NOMO-1 treated with DMSO at 0.1 percent for 48 hours (cell line): Measurements from ENCODE around the gene RBM19.

ENCODE experiments used
- DNase-seq: peaks from one replicate; lab custom pipeline; 2025; ENCODE audit not compliant: unreplicated experiment; lab: John Stamatoyannopoulos, UW

RBM19 gene

DNA sequence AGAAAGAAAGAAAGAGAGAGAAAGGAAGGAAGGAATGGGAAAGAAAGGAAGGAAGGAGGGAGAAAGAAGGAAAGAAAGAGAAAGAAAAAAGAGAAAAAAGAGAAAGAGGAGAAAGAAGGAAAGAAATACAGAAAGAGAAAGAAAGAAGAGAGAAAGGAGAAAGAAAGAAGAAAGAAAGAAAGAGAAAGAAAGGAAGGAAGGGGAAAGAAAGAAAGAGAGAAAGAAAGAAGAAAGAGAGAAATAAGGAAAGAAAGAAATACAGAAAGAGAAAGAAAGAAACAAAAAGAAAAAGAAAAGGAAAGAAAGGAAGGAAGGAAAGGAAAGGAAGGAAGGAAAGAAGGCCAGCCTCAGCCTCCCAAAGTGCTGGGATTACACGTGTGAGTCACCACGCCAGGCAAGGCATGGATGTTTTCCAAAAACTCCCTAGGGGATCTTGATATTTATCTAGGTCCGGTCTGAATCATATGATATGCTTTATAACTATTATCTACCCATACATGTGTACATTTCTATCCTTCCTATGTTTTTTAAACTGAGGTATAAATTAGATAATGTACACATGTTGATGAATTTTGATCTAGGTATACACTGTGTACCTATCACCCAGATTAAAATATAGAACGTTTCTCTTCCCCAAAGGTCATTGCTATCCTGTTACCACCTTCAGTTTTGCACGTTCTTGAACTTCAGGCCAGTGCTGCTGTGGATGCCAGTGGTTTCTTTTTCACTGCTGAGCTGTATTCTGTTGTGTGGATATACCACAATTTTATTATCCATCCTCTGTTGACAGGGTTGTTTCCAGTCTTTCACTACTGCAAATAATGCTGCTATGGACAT, 177.9 kb downstream of the RBM19 start:
- no peak for DNase-seq

- DNase-seq = no peak
These were observed 180.0 kb downstream of the RBM19 start for GRCh38 chr12:113786107-113786506.

DNA sequence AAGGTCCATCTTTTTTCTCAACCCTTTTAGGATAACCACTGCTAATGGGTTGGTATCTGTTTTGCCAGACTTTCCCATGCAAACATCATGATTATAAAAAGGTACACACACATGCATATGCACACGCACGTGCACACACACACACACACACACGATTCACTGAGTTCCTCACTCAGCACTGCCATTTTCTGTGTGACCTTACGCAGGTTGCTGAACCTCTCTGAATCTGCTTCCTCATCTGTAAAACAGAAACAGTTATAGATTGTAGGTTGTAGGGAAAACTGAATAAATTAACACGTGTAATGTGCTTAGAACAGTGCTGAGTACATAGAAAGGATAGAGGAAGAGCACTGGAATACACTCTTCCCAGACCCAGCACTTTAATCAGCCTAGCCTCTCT, 182.3 kb downstream of the RBM19 start:
- DNase-seq = no peak

GRCh38 chr12:113782873-113783272, 183.3 kb downstream of the RBM19 start:
- no peak for DNase-seq

- peak; percentile 25 for DNase-seq
These were observed 184.5 kb downstream of the RBM19 start for GRCh38 chr12:113781415-113782198.

- no peak for DNase-seq
These were observed 186.4 kb downstream of the RBM19 start for GRCh38 chr12:113779774-113780173.

GRCh38 chr12:113778432-113779132, 187.5 kb downstream of the RBM19 start:
- no peak for DNase-seq

GRCh38 chr12:113777751-113778150, 188.4 kb downstream of the RBM19 start:
- DNase-seq = no peak

- DNase-seq = no peak
These were observed 189.6 kb downstream of the RBM19 start for GRCh38 chr12:113776536-113776935.

GRCh38 chr12:113774526-113774925, 191.6 kb downstream of the RBM19 start:
- DNase-seq = no peak

GRCh38 chr12:113772505-113773030, 193.6 kb downstream of the RBM19 start:
- no peak for DNase-seq

- DNase-seq = no peak
These were observed 195.7 kb downstream of the RBM19 start for GRCh38 chr12:113770389-113770865.

- DNase-seq = no peak
These were observed 196.8 kb downstream of the RBM19 start for GRCh38 chr12:113769305-113769704.

DNA sequence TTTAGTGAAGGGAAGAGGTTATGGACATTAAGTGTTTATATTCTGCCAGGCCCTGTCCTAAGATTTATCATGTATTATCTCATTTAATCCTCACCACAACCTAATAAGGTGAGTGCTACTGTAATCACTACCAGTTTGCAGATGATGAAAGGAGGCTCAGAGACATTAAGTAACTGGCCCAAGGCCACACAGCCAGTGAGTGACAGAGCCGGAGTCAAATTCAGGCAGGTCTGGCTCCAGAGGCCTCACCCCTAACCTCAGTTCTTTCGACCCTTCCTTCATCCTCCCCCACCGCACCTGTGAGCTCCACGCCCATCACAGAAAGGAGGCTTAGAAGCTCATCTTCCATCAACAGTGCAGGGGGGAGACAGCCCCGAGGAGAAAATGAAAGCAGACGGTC, 197.3 kb downstream of the RBM19 start:
- DNase-seq = no peak

GRCh38 chr12:113766879-113767878, 198.9 kb downstream of the RBM19 start:
- no peak for DNase-seq
